GF-D8 (cell line): Measurements from ENCODE around the gene IGF1.

Experiments
- DNase-seq: peaks from one replicate; lab custom pipeline; 2025; lab: John Stamatoyannopoulos, UW

IGF1 gene

DNA sequence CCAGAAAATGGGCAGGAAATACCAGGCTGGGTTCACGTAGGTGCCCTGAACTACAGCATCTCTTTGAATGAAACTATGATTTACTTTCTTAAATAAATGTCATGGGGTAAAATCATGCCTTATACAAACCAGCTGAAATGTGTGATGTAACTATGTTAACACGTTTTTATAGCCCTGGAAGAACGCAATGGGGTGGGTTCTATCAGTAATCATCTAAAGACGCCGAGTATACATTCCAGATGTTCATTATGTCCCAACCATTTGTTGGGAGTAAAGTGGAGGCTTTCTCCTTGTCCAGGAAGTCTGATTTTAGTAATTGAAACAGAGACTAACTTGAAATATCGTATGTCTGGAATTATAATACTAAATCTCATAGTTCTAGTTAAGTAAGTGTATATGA lies 16.2 kb upstream of the IGF1 start:
- no peak for DNase-seq

- DNase-seq: no peak
These were observed 6.9 kb upstream of the IGF1 start for GRCh38 chr12:102487226-102487625.

DNA sequence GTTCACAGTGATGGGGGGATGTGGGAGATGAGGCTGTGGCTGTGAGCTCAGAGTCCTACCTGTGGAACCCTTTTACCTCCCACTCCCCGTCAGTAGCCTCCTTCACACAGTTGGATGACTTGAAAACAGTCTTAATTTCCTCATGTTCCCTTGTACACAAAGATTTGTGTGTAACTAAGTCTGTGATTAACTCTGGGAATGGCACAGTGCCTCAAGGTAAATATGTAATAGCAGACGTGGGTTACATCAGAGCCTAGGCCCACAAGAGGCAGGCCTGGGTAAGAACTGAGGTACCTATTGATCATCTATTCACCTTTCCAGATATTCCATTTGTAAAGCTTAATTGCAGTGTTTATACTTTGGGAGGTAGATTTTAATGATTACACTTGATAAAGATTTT lies 5.8 kb upstream of the IGF1 start:
- no peak for DNase-seq

GRCh38 chr12:102484428-102484958 lies 4.1 kb upstream of the IGF1 start:
- no peak for DNase-seq

GRCh38 chr12:102484017-102484416 lies 3.7 kb upstream of the IGF1 start:
- no peak for DNase-seq

DNA sequence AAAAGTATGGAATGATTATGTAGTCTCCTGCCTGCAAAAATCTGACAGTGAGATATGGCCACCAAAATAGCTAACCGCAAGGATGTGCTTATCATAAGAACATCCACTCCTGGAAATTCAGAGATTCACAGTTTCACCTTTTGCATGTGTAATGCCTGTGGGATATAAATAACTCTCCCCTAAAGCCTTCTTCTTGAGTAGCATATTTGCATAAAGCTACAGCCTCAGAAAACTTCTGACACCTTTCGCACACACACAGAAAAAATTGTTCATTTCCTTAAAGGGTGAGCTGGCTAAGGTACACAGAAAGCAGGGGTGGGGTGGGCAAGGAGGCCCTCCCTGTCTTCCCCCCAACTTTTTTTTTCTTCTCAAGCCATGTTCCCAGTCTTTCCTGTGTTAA lies 3.1 kb upstream of the IGF1 start:
- DNase-seq: no peak

DNA sequence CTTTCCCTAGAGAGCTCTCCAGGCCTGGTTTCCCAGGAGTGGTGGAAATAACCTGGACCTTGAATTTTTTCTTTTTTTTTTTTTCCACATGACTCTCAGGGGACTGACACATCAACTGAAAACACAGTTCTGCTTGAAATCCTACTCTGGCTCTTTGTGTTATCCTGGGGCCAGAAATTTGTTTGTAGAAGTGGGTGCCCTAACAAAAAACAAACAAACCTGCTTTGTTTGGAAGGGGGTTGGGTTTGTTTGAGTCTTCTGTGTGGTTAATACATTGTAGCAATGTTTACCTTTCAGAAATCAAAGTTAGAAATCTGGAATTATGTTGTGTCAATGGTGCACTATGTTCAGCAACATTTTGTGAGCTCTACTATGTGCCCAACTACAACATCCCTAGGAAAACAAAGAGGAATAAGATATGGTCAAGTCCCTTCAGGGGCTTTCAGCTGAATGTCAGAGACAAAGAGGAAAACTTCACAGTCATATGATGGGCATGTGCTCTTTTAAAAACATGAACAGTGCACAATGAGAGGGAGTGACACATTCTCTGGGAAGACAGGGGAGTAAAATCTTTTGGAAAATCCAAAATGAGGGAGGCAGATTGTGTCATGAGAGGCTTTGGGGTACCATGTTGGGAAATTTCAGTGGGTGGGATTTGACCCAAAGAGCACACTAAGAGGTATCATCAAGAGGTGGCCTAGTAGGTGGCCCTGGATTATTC lies 1.5 kb upstream of the IGF1 start:
- DNase-seq: no peak

- DNase-seq: no peak
These were observed 424 bp downstream of the IGF1 start for GRCh38 chr12:102479939-102480338.

- no peak for DNase-seq
These were observed 1.1 kb downstream of the IGF1 start for GRCh38 chr12:102479099-102479885.

GRCh38 chr12:102478405-102479098 lies 1.8 kb downstream of the IGF1 start:
- DNase-seq: no peak

GRCh38 chr12:102475355-102475754 lies 5.0 kb downstream of the IGF1 start:
- DNase-seq: no peak

DNA sequence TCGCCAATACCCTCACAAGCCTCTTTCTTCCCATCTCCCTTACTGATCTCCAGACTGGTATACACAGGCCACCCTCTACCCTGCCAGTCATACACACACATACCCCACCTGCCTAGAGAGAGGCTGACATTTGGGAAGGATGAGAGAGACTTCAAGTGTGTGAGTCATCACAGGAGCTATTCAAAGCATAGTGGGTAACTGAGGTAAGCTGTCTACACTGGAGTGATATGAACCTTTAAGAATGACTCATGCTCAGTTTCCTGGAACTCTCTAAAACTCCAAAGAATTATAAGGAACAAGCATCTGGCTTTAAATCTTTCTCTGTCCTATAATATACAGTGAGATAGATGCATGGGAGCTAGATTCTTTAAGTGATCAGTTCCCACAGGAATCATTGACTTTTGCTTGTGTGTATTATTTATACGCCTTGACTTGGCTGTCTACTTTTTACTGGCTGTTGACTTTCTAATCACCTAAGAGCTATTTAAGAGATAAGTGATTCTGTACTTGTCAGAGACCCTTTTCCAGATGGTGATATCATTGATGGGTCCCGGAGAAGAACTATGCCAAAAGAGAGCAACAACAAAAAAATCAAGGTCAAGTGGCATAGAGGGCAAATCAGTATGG lies 5.8 kb downstream of the IGF1 start:
- DNase-seq: no peak

- DNase-seq: no peak
These were observed 7.9 kb downstream of the IGF1 start for GRCh38 chr12:102472496-102472895.

DNA sequence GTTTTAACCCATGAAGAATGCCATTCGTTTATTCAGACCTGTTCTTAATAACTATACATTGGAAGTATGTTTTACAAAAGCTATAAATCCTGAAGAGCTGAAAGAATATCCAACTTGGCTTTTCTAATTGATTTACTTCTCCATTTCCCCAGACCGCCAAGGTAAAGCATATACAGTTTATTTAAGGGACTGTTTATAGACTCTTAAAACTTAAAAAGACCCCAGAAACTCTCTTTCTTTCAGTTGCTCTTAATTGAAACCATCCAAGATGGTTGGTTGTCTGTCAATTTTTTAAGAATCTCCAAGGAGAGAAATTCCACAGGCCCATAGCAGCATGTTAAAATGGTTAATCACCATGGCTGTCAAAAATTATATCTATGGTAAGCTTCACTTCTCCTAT lies 8.8 kb downstream of the IGF1 start:
- DNase-seq: no peak

DNA sequence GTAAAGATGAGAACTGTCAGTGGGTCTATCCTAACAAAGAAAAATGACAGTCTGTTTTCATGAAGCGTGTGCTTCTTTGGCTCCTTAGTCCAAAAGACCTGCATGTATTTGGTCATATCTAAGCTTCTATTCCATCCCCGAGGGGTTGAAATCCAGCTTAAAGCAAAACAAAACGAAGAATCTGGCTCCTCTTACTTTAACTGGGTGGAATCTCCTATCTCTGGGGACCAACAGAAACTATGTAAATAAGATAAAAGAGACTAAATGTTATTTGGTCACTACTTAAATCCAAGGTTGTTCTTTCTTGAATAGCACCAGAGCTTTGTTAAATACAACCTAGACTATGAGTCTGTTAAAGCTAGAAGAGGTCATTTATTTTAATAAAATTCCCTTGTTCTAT lies 9.4 kb downstream of the IGF1 start:
- DNase-seq: no peak

- no peak for DNase-seq
These were observed 12.0 kb downstream of the IGF1 start for GRCh38 chr12:102468261-102468915.

- DNase-seq: no peak
These were observed 14.4 kb downstream of the IGF1 start for GRCh38 chr12:102465762-102466560.

DNA sequence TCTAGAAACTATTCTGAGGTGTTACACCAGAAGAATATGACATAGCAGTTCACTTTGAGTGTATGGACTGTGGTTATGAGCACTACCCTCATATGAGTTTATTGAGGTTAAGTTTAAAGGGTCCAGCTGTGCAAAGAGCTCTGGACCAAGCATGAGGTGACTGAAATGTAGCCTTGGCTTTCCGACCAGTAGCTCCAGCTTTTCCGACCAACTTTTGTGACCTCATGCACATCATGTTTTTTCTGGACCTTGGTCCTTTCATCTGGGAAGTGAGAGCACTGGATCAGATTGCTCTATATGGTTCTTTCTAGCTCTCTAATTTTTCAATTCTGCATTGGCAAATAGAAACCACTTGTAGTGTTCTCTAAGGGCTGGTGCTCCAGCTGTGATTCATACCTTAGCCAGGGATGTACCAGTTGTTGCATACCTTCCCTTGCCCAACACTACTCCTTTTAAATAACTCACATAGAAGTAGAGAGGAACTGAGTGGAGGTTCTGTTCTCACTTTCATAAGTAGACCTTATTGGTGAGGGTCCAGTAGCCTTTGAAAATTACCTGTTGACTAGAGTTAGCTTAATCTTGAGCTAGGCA lies 16.6 kb downstream of the IGF1 start:
- no peak for DNase-seq

GRCh38 chr12:102462795-102463465 lies 17.4 kb downstream of the IGF1 start:
- no peak for DNase-seq

DNA sequence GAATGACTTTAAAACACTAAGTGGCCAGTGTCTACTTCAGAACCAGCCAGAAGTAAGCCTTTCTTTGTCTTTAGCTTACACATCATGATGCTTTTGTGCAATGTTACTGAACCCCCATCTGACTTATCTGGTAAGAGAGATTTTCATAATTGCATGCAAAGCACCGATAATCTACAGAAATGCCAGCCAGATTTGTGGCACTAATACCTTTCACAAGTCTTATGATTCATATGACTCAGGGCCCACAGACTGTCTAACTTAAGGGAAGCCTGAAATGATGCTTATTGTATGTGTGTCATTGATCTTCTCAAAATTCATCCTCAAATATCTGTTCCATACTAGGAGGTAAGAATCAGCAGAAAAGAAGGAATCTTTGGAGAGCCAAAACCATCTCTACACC lies 18.0 kb downstream of the IGF1 start:
- DNase-seq: no peak
